ENCODE data around the gene CAB39. TPM values are rescaled to one million over a fixed set of nuclear protein-coding genes. Genes with fewer than 3 reads are reported as not detected.

CAB39 gene
- total and polyA plus RNA-seq, 11 donors = 28.6 to 99.2 (median 84.2) TPM

GRCh38 chr2:230843132-230843531, 130.5 kb downstream of the CAB39 start:
- Histone ChIP-seq H3K9me3 (peaks cover 0 to 17% (median 0%) of the 10 kb centered on the region in 12 donors), H3K27ac (no peak overlapping the region), H3K4me1 (peaks cover 0 to 7% (median 0%) of the 10 kb centered on the region in 12 donors), H3K27me3 (peaks cover 0 to 25% (median 0%) of the 10 kb centered on the region in 9 donors), H3K36me3 (no peaks in the 10 kb centered on the region), H3K4me3 (no peak overlapping the region)
- no peak for ATAC-seq
- 69 to 76% (median 73%) methylated on average over 4 of the region's 4 CpGs for WGBS, 4 donors
- no peak for DNase-seq
- TF ChIP-seq CTCF (IDR thresholded peaks at IDR 0.05) = no peak
- no peak for TF ChIP-seq POLR2A (IDR thresholded peaks at IDR 0.05)
- intact Hi-C loops (cut with DNase I) = no loop called here

DNA sequence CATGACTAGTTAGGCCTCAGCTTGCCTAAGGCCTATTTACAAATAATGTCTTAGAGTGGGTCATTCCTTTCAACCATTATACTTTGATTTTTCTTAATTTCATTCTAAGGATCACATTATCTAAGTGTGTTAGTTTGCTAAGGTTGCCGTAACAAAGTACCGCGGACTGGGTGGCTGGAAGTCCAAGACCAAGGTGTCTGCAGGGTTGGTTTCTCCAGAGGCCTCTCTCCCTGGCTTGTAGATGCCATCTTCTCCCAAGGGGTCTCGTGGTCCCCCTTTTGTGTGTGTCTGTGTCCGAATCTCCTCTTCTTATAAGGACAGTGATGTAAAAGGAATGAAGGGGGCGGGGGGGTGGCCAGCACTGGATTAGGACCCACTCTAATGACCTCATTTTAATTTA, 133.7 kb downstream of the CAB39 start:
- peaks cover 0 to 45% (median 7%) of the 10 kb centered on the region in 9 donors for H3K27me3 ChIP-seq

DNA sequence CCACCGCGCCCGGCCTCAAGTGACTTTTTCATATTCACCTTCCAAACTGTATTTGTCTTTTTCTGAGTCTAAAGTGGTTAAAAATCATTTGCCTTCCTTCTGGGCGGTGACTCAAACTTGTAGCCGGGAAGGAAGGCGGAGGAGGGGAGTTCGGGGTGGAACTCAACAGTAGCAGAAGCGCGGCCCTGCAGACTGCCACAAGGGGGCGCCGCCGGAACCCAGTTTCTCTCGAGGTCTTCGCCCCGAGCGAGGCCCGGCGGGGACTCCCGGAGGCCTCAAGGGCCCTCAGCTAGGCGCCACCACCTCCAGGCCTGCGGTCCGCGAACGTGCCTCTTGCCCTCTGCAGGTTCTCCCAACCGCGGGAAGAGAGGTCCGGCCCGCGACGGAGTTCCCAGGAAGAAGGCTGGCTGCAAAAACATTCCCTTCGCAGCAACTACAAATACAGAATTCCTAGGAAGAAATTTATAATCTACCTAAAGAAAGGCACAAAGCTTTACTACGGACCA, 135.3 kb downstream of the CAB39 start:
- DNase-seq (peak; percentile 82 to 92 (median 84)), ATAC-seq (peak in 3 of 4 donors; percentile 87 to 94 (median 88))
- intact Hi-C loops (cut with DNase I) = loop anchor here in 5 of 10 donors (1.0 to 5.0 kb wide), 5 partner anchors 23 to 139 kb away; no protein-coding TSS in a partner anchor
- Histone ChIP-seq H3K27me3 (peaks cover 0 to 47% (median 13%) of the 10 kb centered on the region in 9 donors), H3K4me3 (peak overlapping the region in 6 of 12 donors; percentile 15 to 38 (median 30)), H3K36me3 (no peaks in the 10 kb centered on the region), H3K27ac (no peak overlapping the region), H3K9me3 (peaks cover 0 to 9% (median 0%) of the 10 kb centered on the region in 12 donors), H3K4me1 (peaks cover 0 to 9% (median 0%) of the 10 kb centered on the region in 12 donors)
- TF ChIP-seq POLR2A (IDR thresholded peaks at IDR 0.05) (no peak), CTCF (IDR thresholded peaks at IDR 0.05) (peak; percentile 77 to 97 (median 90))
- 8 to 11% (median 10%) methylated on average over 30 to 32 of the region's 32 CpGs for WGBS, 4 donors

More for the DNA sequence above, 133.7 kb downstream of the CAB39 start:
- TF ChIP-seq POLR2A (IDR thresholded peaks at IDR 0.05) (no peak), CTCF (IDR thresholded peaks at IDR 0.05) (no peak)
- ATAC-seq (no peak), DNase-seq (no peak)
- no peaks in the 10 kb centered on the region for H3K36me3 ChIP-seq
- no peak overlapping the region for H3K27ac ChIP-seq
- peaks cover 0 to 7% (median 0%) of the 10 kb centered on the region in 12 donors for H3K9me3 ChIP-seq
- intact Hi-C loops (cut with DNase I) = loop anchor here in 4 of 10 donors (5.0 kb wide), 2 partner anchors 66 to 141 kb away; no protein-coding TSS in a partner anchor
- 95 to 98% (median 96%) methylated on average over 6 of the region's 6 CpGs for WGBS, 4 donors
- H3K4me3 ChIP-seq = no peak overlapping the region
- peaks cover 0 to 9% (median 0%) of the 10 kb centered on the region in 12 donors for H3K4me1 ChIP-seq

DNA sequence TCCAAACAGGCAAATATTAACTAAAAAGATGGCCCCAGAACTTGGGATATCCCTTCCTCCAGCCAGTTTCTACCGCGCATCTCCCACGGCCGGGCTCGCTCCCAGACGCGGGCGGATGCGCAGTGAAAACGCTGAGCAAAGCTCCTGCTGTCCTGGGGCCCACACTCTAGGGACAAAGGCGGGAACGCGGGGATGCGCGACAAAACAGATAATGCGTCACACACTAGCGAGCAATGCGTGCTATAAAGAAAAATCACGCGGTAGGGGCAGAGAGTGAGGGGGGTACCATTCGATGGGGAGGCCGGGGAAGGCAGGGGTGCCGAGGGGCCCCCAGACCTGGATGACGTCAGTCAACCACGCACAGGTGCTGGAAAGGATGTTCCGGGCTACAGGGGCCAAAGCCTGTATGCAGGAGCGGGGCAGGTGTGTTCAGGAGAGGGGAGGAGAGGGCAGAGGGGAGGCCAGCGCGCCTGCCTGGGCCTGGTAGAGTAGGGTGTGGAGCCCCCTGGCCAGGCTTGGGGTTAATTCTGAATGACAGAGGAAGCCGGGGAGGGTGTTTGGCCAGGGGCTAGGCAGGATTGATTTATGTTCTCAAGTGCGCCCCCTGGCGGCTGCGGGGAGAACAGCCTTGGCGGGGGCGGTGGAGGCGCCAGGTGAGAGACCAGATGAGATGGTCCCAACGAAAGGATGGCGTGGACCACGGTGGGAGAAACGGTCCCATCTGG, 137.2 kb downstream of the CAB39 start:
- H3K9me3 ChIP-seq = peaks cover 0 to 9% (median 0%) of the 10 kb centered on the region in 12 donors
- peaks cover 0 to 49% (median 15%) of the 10 kb centered on the region in 9 donors for H3K27me3 ChIP-seq
- intact Hi-C loops (cut with DNase I) = loop anchor here in 4 of 10 donors (2.0 to 5.0 kb wide), 4 partner anchors 25 to 138 kb away; no protein-coding TSS in a partner anchor
- H3K4me3 ChIP-seq = no peak overlapping the region
- H3K36me3 ChIP-seq = no peaks in the 10 kb centered on the region
- no peak overlapping the region for H3K27ac ChIP-seq
- TF ChIP-seq CTCF (IDR thresholded peaks at IDR 0.05) (peak; percentile 60 to 88 (median 80)), POLR2A (IDR thresholded peaks at IDR 0.05) (no peak)
- H3K4me1 ChIP-seq = peaks cover 0 to 9% (median 0%) of the 10 kb centered on the region in 12 donors
- WGBS, 4 donors = 56 to 65% (median 61%) methylated on average over 40 of the region's 40 CpGs
- ATAC-seq (peak in 1 of 4 donors; percentile 48), DNase-seq (peak in 2 of 5 donors; percentile 56 to 81)
